Heart left ventricle (tissue), 13 donors: ENCODE results near the gene ECHS1.

Source experiments
- CTCF ChIP-seq, 12 donors: fragments of 200-600 bp; sonication (generic) in 4 of 12; IDR thresholded peaks; one replicate each; pipeline versions ENCODE4 v1.5.0 to v1.8.0; 2018 to 2022; ENCODE audit warnings: antibody characterized with exemption in 12 of 12, mild to moderate bottlenecking in 5 of 12
- POLR2A ChIP-seq, 2 donors: fragments of 450-650 bp; IDR thresholded peaks; one replicate each; pipeline ENCODE4 v1.6.1; 2017; ENCODE audit warnings: antibody characterized with exemption in 2 of 2, mild to moderate bottlenecking in 2 of 2, moderate library complexity in 2 of 2
- donor health status: ischemic (EF 13 %, LVEDD 7.1; RV severe dilation, severe dysfunction).
- donor health status: DM: no; HTN: yes; CAD: no.
- donor health status: DM: no; HTN: no; CAD: no.
- donor health status: ischemic (EF 25% LVEDD 6.9; RV normal size, moderate dysfunction).
- donor health status: ischemic (EF 25% LVEDD 5.7; RV mildly dilated, moderate dysfunction).
- donor health status: ischemic (EF 35%, LVEDD 5.7; RV mildly dilated, moderate dysfunction).
- donor health status: nonischemic (EF 11% LVEDD 7.7; RV severe dilation, severe dysfunction).
- donor health status: DM: yes; HTN: yes; CAD: no.
- donor health status: PGD.
- donor health status: ischemic (EF 29% LVEDD 5.4; RV normal size, mild dysfunction).
- donor health status: nonischemic (EF 23%, LVEDD 6.1; RV moderate dilation, normal function).

DNA sequence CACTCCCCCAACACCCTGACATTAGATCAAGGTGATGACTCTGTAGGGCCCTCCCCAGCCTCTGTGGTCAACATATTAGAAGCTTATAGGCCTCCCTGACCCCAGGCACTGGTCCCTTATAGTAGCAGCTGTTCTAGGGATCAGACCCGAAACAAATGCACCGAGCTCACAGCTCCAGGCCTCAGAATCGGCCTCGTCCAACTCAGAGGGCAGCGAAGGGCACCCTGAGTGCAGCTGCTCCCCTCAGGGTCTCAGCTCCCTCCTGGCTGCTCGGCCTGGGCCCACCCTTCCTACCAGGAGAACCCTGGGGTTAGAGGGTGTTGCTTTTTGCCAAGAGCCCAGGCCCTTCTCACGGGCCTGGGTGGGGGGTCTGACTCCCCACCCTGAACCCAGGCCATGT lies 5.0 kb downstream of the ECHS1 start:
- no peak for TF ChIP-seq POLR2A (IDR thresholded peaks at IDR 0.05)
- no peak for TF ChIP-seq CTCF (IDR thresholded peaks at IDR 0.05)
